Sigmoid colon (tissue), 7 donors: Measurements from ENCODE around the gene ITIH4. TPM values are rescaled to one million over a fixed set of nuclear protein-coding genes. Genes with fewer than 3 reads are reported as not detected.

Experiments used
- DNase-seq: peaks from one replicate; pipeline ENCODE4 v3.0.0-alpha.2; 2019
- H3K27ac ChIP-seq, 4 donors: fragments of 200-600 bp; sonication (generic); one replicate each; pipeline ENCODE4 v1.5.1; 2016 to 2019; ENCODE audit warnings: mild to moderate bottlenecking in 1 of 4
- H3K27me3 ChIP-seq, 3 donors: fragments of 200-600 bp; sonication (generic); one replicate each; pipeline ENCODE4 v1.5.1; 2019; ENCODE audit warnings: mild to moderate bottlenecking in 1 of 3
- H3K36me3 ChIP-seq, 4 donors: fragments of 200-600 bp; sonication (generic); one replicate each; pipeline ENCODE4 v1.5.1; 2016 to 2019
- H3K4me1 ChIP-seq, 4 donors: fragments of 200-600 bp; sonication (generic); one replicate each; pipeline ENCODE4 v1.5.1; 2017 to 2019
- H3K4me3 ChIP-seq, 4 donors: fragments of 200-600 bp; sonication (generic); one replicate each; pipeline ENCODE4 v1.5.1; 2017 to 2019; ENCODE audit warnings: mild to moderate bottlenecking in 2 of 4, moderate library complexity in 1 of 4
- H3K9me3 ChIP-seq, 4 donors: fragments of 200-600 bp in 3 of 4; sonication (generic) in 3 of 4; one replicate each; pipeline versions ENCODE4 v1.5.1 to v1.6.1; 2013 to 2019
- EP300 ChIP-seq, 4 donors: sonication (generic); formaldehyde crosslinking; IDR thresholded peaks; one replicate each; pipeline ENCODE4 v1.6.1; 2017; ENCODE audit warnings: antibody characterized with exemption in 4 of 4
- POLR2A ChIP-seq, 2 donors: fragments of 450-650 bp; IDR thresholded peaks; one replicate each; pipeline ENCODE4 v1.6.1; 2016; ENCODE audit warnings: antibody characterized with exemption in 2 of 2, mild to moderate bottlenecking in 2 of 2, moderate library complexity in 2 of 2
- POLR2AphosphoS5 ChIP-seq, 4 donors: sonication (generic); formaldehyde crosslinking; IDR thresholded peaks; one replicate each; pipeline ENCODE4 v1.6.1; 2017; ENCODE audit warnings: antibody characterized with exemption in 4 of 4
- WGBS, 2 donors: extraction: QIAGEN DNeasy Blood & Tissue Kit; methylation state at CpG; one replicate each; pipeline ENCODE4 v1.1.7; 2013; 5-methylcytosine and 5-hydroxymethylcytosine counted together
- intact Hi-C: fragments of 100-400 bp; cut with DNase I; formaldehyde crosslinking; loops from one replicate; pipeline ENCODE4 v1.15.1; 2023
- polyA plus RNA-seq, 3 donors: library from polyadenylated mRNA; stranded (reverse); fragments of 200-250 nt; gene quantifications; one replicate each; pipeline ENCODE4 v1.2.3, GENCODE V29; 2013
- total RNA-seq, 4 donors: library from RNA; depleted of rRNA; stranded (reverse); fragments of >200 nt; gene quantifications; one replicate each; pipeline ENCODE4 v1.1.0, GENCODE V29; 2016
- TF ChIP-seq, protein P1 (sequence below), 4 experiments: fragments of 450-650 bp in 3 of 4; fragments of 200-600 bp in 1 of 4; IDR thresholded peaks; one replicate each; pipeline ENCODE4 v1.5.1; 2016 to 2019; ENCODE audit warnings: antibody characterized with exemption in 4 of 4, mild to moderate bottlenecking in 3 of 4, moderate library complexity in 2 of 4
- donor health status: healthy with polysubstance abuse.
- donor health status: Bipolar disorder and iron deficiency.
- donor health status: healthy.

The ITIH4 gene
- total and polyA plus RNA-seq, 7 donors = 2.5 to 12.2 (median 5.6) TPM; not detected in 2

- peaks cover 0 to 17% (median 12%) of the 10 kb centered on the region in 4 donors for H3K4me1 ChIP-seq
- H3K27me3 ChIP-seq = no peaks in the 10 kb centered on the region
- WGBS, 2 donors = 91% methylated on average over 8 of the region's 8 CpGs
- intact Hi-C loops = no loop called here
- no peak overlapping the region for H3K27ac ChIP-seq
- H3K9me3 ChIP-seq = no peaks in the 10 kb centered on the region
- H3K4me3 ChIP-seq = no peak overlapping the region
- DNase-seq = no peak
- no peaks in the 10 kb centered on the region for H3K36me3 ChIP-seq
- TF ChIP-seq POLR2AphosphoS5 (IDR thresholded peaks at IDR 0.05) = no peak
- no peak for TF ChIP-seq POLR2A (IDR thresholded peaks at IDR 0.05)
- TF ChIP-seq EP300 (IDR thresholded peaks at IDR 0.05) = no peak
- TF ChIP-seq, protein P1, sequence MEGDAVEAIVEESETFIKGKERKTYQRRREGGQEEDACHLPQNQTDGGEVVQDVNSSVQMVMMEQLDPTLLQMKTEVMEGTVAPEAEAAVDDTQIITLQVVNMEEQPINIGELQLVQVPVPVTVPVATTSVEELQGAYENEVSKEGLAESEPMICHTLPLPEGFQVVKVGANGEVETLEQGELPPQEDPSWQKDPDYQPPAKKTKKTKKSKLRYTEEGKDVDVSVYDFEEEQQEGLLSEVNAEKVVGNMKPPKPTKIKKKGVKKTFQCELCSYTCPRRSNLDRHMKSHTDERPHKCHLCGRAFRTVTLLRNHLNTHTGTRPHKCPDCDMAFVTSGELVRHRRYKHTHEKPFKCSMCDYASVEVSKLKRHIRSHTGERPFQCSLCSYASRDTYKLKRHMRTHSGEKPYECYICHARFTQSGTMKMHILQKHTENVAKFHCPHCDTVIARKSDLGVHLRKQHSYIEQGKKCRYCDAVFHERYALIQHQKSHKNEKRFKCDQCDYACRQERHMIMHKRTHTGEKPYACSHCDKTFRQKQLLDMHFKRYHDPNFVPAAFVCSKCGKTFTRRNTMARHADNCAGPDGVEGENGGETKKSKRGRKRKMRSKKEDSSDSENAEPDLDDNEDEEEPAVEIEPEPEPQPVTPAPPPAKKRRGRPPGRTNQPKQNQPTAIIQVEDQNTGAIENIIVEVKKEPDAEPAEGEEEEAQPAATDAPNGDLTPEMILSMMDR (IDR thresholded peaks at IDR 0.05) = no peak
Observed at GRCh38 chr3:52860424-52860768, 29.9 kb upstream of the ITIH4 start.

- peaks cover 0 to 5% (median 0%) of the 10 kb centered on the region in 4 donors for H3K36me3 ChIP-seq
- intact Hi-C loops = no loop called here
Observed at GRCh38 chr3:52859686-52860423, 29.4 kb upstream of the ITIH4 start.

GRCh38 chr3:52857864-52858263 is 27.4 kb upstream of the ITIH4 start:
- Histone ChIP-seq H3K27me3 (no peaks in the 10 kb centered on the region), H3K36me3 (peaks cover 0 to 20% (median 2%) of the 10 kb centered on the region in 4 donors), H3K4me1 (peaks cover 0 to 17% (median 12%) of the 10 kb centered on the region in 4 donors), H3K27ac (no peak overlapping the region), H3K4me3 (no peak overlapping the region), H3K9me3 (no peaks in the 10 kb centered on the region)
- 87 to 95% methylated on average over 5 of the region's 5 CpGs for WGBS, 2 donors
- no peak for DNase-seq
- TF ChIP-seq, protein P1 (IDR thresholded peaks at IDR 0.05) = no peak
- no peak for TF ChIP-seq POLR2A (IDR thresholded peaks at IDR 0.05)
- no peak for TF ChIP-seq POLR2AphosphoS5 (IDR thresholded peaks at IDR 0.05)
- TF ChIP-seq EP300 (IDR thresholded peaks at IDR 0.05) = no peak
- intact Hi-C loops = no loop called here

More at GRCh38 chr3:52859686-52860423, 29.4 kb upstream of the ITIH4 start:
- Histone ChIP-seq H3K4me3 (no peak overlapping the region), H3K27me3 (no peaks in the 10 kb centered on the region), H3K27ac (no peak overlapping the region), H3K9me3 (no peaks in the 10 kb centered on the region), H3K4me1 (peaks cover 0 to 17% (median 12%) of the 10 kb centered on the region in 4 donors)
- TF ChIP-seq POLR2A (IDR thresholded peaks at IDR 0.05) (no peak), EP300 (IDR thresholded peaks at IDR 0.05) (no peak), POLR2AphosphoS5 (IDR thresholded peaks at IDR 0.05) (no peak)
- TF ChIP-seq, protein P1 (IDR thresholded peaks at IDR 0.05) = no peak
- DNase-seq = no peak
- 86 to 93% methylated on average over 8 of the region's 8 CpGs for WGBS, 2 donors

- TF ChIP-seq POLR2AphosphoS5 (IDR thresholded peaks at IDR 0.05) (no peak), EP300 (IDR thresholded peaks at IDR 0.05) (no peak), POLR2A (IDR thresholded peaks at IDR 0.05) (no peak)
- TF ChIP-seq, protein P1 (IDR thresholded peaks at IDR 0.05) = no peak
- Histone ChIP-seq H3K27me3 (no peaks in the 10 kb centered on the region), H3K4me1 (peaks cover 0 to 17% (median 12%) of the 10 kb centered on the region in 4 donors), H3K9me3 (no peaks in the 10 kb centered on the region), H3K27ac (peak overlapping the region in 2 of 4 donors; percentile 10 to 25), H3K36me3 (peaks cover under 1 to 27% (median 5%) of the 10 kb centered on the region in 4 donors), H3K4me3 (no peak overlapping the region)
- 81 to 92% methylated on average over 3 of the region's 3 CpGs for WGBS, 2 donors
- DNase-seq = no peak
- intact Hi-C loops = no loop called here
Observed at GRCh38 chr3:52857133-52857532, 26.7 kb upstream of the ITIH4 start.
